Activated CD4-positive, CD25-positive, alpha-beta regulatory T cell treated with anti-CD3 and anti-CD28 coated beads, Interleukin-2, amount 50 U/mL, for 16 hours (primary cell): Measurements from ENCODE around the gene RDX.

ENCODE experiments used
- DNase-seq: peaks from one replicate; pipeline ENCODE4 v3.0.0-alpha.2; 2020; ENCODE audit warnings: low read depth, low spot score

The RDX gene

GRCh38 chr11:110131386-110132123 is 164.9 kb downstream of the RDX start:
- DNase-seq: no peak

- no peak for DNase-seq
Measured at GRCh38 chr11:110130642-110131238, 165.7 kb downstream of the RDX start.

- DNase-seq: no peak
Measured at GRCh38 chr11:110128161-110128560, 168.3 kb downstream of the RDX start.

- no peak for DNase-seq
Measured at GRCh38 chr11:110126936-110127335, 169.5 kb downstream of the RDX start.

GRCh38 chr11:110125632-110126031 is 170.8 kb downstream of the RDX start:
- DNase-seq: no peak
